HG03460 (cell line): ENCODE measurements around the gene VWA7.

Experiments used
- ATAC-seq: cut with Tn5 transposase; IDR thresholded peaks from one replicate; pipeline ENCODE4 v1.9.1; 2021; ENCODE audit not compliant: unreplicated experiment

The VWA7 gene

GRCh38 chr6:31760790-31761189 lies 16.3 kb downstream of the VWA7 start:
- no peak for ATAC-seq

DNA sequence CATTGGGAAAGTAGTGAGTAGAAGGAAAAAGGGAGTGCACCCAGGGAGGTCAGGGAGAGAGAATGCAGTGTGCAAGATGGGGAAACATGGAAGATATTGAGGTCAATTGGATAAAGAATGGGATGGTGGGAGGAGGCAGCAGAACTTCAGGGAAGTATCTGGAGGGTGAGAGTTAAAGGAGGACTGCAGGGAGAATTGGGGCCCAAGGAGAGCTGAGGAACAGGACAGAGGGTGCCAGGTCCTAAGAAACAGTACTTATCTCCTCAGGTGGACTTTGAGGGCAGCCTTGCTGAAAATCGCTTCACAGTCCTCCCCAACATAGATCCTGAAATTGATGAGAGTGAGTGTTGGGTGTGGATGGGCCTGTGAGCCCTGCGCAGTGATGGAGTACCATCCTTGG lies 18.8 kb downstream of the VWA7 start:
- ATAC-seq = no peak

DNA sequence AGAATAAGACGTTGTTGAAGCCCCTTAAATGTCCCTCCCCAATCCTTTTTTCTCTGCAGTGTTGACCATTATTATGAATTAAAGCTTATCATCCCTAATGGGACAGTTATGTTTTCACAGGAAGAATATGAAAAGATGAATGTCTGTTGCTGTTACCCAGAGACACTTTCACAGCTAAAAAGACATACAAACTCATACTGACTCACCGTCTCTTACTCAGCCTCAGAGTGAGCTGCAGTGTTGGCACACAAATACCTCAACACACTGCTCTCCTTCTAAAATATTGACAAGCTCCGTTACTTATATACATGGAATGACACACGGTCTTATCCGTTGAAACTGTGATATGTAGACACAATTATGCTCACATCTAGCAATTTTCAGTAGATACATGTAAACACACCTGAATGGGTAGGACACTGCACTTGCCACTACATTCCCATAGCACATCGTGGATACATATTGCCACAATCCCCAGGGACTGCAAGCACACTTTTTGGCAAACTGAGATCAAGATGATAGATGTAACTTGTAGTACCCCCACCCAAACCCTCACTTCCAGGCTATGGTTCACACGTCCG lies 24.3 kb downstream of the VWA7 start:
- no peak for ATAC-seq

DNA sequence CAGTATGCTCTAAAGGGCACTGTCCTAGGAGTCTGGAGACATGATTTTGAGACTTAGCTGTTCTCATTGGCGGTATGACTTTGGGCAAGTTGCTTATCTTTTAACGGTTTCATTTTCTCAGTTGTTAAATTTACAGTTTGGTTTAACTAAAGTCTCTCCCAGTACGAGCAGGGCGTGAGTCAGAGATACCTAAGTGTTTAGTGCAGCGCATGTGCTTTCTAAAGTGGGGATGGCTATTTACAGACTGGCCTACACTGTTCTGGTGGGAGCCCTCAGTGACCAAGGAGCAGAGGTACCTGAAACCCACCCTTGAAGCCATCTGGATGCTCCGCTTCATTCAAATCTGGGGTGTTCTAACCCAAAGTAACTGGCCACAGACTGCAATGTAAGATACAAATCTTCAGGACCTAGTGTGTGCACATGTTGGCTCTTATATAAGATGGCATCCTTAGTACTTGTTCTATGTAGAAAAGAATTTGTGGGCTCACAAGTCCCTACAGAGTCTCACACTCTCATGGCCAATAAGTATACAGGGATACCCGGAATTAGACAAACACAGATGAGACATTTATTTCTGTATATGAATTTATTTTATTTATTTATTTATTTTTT lies 26.6 kb downstream of the VWA7 start:
- ATAC-seq = no peak

DNA sequence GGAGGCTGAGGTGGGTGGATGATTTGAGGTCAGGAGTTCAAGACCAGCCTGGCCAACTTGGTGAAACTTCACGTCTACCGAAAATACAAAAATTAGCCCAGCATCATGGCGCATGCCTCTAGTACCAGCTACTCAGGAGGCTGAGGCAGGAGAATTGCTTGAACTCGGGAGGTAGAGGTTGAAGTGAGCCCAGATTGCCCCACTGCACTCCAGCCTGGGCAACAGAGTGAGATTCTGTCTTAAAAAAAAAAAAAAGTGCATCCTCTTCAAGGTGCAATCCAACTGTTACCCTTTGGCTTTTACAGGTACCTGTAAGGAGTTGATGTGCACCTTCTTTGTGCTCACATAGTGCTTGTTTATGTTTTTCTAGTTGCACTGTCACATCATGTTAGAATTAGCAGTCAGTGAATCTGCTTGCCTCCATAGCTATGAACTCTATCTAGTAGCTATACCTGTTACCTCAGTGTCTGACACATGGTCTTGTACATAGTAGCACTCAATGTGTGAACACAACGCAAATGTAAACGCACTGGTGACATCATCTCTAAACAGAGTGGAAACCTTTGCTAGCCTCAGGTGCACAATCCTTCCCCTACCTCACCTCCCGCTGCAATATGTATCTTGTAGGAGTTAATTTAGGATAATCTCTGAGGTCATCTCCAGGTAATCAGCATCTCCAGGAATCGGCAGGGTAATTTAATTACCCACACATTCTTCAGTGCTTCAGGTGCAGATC lies 27.7 kb downstream of the VWA7 start:
- ATAC-seq = no peak

GRCh38 chr6:31744422-31744821 lies 32.7 kb downstream of the VWA7 start:
- ATAC-seq = no peak

- ATAC-seq = no peak
Observed at GRCh38 chr6:31742894-31743293, 34.2 kb downstream of the VWA7 start.

DNA sequence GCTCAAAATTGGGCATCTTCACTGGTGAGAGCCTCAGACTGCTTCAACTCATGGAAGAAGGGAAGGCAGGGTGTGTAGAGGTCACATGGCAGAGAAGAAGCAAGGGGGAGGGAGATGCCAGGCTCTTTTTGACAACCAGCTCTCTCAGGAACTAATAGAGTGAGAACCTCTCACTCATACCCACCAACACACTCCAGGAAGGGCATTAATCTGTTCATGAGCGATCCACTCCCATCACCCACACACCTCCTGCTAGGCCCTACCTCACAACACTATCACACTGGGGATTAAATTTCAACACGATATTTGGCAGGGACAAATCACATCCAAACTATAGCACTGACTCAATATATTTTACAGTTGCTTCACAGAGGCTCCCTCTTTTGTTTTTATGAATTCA lies 35.3 kb downstream of the VWA7 start:
- ATAC-seq = no peak

DNA sequence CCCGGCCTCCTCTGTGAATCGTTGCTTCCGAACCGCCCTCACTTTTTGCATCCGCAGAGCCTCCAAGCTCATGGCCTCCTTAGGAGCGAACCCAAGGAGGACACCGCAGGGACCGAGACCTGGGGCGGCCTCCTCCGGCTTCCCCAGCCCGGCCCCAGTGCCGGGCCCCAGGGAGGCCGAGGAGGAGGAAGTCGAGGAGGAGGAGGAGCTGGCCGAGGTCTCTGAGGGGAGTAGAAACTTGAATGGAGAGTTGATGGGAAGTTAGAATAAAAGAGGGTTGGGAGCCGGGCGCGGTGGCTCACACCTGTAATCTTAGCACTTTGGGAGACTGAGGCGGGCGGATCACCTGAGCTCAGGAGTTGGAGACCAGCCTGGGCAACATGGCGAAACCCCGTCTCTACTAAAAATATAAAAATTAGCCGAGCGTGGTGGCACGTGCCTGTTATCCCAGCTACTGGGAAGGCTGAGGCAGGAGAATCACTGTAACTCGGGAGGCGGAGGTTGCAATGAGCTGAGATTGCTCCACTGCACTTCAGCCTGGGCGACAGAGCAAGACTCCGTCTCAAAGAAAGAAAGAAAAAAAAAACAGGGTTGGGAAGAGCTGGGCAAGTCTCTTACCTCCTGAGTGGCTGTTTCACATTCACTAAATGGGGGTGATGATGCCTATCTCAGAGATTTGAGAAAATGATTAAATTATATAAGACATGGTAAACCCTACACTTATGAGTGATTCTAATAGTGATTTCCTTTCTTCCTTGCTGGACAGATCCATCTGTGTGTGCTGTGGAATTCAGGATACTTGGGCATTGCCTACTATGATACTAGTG lies 36.5 kb downstream of the VWA7 start:
- ATAC-seq = peak; percentile 0

DNA sequence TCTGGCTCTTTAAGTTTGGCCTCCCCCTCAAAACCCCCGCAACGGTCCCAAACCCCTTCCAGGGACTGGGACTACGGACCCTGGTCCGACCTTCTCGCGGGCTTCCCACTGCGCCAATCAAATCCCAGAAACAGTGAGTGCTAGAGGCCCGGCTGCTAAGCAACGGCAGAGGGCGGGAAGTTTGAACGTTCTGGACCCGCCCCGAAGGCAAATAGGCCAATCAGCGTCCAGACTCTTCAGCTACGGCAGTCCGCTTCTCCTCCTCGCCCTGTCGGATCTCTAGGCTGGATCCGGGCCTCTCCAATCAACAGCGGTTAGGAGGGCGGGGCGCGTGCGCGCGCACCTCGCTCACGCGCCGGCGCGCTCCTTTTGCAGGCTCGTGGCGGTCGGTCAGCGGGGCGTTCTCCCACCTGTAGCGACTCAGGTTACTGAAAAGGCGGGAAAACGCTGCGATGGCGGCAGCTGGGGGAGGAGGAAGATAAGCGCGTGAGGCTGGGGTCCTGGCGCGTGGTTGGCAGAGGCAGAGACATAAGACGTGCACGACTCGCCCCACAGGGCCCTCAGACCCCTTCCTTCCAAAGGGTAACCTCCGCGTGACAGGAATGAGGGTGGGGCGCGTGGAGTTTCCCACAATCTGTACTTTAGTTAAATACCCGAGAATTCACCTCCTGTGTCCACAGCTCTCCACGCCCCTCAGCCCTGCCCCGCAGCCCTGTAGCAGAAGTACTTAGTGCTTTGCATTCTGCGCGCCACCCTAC lies 37.3 kb downstream of the VWA7 start, which contains the start of gene MSH5:
Gene MSH5 (plus strand): TSS at position 367 of the 758 bp plus-strand sequence. CDS start 462 bp downstream, outside the sequence.
- peak; percentile 48 for ATAC-seq

- ATAC-seq = no peak
Observed at GRCh38 chr6:31737991-31738979, 38.8 kb downstream of the VWA7 start.

DNA sequence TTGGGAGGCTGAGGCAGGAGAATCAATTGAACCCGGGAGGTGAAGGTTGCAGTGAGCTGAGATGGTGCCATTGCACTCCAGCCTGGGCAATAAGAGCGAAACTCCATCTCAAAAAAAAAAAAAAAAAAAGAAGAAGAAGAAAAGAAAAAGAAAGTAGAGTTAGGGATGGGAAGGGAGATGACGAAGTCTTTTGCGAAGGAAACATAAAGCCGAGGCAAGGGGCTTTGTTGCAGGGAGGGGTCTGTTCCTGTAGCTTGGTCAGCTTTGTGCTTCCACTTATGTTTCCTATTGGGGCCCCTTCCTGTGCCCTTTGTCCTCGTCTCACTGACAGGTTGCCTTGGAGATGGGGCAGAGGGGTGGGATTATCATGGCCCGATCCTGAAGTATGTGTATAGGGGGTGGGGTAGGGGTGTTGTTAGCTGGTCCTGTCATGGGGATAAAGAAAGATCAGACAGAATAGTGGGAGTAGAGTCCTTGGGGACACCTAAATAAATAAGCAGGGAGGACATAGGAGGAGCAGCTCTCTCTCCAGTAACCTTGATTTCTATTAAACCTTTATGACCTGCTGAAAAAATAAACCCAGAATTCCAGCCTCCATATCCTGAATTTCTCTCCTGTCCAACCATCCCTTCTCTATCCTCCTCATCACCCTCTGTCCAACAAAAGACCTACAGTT lies 39.7 kb downstream of the VWA7 start:
- no peak for ATAC-seq

GRCh38 chr6:31736768-31737314 lies 40.3 kb downstream of the VWA7 start:
- ATAC-seq = no peak

DNA sequence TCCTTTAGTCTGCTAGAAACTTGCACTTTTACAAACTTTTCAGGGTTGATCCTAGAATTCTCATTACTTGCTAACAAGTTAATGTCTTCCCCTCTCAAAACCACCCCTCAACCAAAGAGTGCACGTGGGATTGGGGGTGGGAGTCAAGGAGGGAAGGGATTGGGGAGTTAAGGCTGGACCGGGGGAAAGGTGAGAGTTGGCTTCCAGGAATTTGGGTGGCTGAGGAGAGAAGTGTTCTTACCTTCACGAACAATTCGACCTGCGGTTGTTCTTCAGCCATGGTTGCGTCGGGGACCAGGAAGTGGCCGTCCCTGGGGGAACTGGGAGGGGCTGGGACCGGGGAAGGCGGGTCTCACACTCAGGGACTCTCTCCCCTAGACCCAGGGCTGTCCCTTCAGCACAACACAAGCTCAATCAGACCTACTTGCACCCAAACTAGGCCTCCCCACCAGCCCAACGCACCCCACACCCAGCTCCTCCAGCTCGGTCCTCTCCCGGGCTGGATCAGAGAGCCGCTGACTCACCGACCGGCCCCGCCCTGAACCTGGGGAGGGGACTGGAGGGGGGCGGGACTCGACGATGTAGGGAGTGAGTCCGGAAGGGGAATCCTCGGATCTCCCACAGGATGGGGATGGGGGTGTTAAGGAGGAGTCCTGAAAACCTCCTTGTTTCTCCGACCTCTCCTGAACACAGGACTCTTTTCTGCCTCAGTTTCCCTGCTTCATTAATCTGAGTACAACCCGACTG lies 40.9 kb downstream of the VWA7 start, which contains the start of gene CLIC1:
Gene CLIC1 (minus strand): TSS at position 510 of the 747 bp plus-strand sequence. CDS start 230 bp downstream, at position 280.
- ATAC-seq = peak; percentile 28

DNA sequence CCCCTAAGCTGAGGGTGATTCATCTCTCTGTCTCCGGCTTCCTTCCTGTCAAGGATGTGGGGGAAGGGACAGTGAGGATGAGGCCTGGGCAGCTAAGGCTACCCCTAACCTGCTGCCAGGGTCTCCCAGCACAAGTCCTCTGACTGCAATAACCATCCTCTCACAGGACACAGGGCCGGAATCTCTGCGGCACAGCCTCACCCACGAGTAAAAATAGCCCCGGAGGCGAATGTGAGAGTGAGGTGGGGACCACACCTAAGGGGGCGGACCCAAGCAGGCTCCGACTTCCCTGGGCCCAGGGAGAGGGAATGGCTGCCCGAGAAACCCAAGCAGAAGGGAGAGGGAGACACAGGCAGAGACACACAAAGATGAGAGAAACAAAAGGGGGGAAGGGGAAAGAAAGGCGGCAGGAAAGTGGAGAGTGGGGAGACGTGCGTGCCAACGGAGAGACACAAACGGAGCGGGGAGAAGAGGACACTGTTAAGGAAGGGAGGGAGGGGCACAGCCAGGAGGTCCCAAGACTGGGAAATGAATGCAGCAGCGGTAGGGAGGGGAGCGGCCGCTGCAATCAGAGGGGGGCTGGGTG lies 42.2 kb downstream of the VWA7 start:
- peak; percentile 24 for ATAC-seq

GRCh38 chr6:31734247-31734820 lies 42.8 kb downstream of the VWA7 start:
- no peak for ATAC-seq

DNA sequence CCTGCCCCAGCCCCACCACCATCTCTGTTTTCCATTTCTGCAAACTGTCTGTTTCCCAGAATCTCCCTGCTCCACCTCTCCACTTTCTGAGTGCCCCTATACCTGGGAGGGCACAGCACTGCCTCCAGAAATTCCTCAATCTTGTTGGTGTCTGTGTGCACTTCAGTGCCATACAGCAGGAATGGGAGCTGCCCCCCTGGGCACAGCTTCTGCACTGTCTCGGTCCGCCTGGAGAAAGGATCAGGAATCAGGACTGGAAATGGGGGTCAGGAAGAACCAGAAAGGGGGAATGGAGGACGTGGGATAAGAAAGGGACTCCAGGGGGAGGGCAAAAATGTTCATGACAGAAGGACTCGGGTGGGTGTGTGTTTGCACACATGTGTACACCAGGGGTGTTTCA lies 43.4 kb downstream of the VWA7 start:
- ATAC-seq = no peak
